GM19324 (cell line): ENCODE data around the gene CD4.
A peak's percentile ranks its signal among the peaks of the same experiment; 100 is the strongest.

Experiments used
- ATAC-seq: cut with Tn5 transposase; IDR thresholded peaks from one replicate; pipeline ENCODE4 v1.9.1; 2021; ENCODE audit warnings: mild to moderate bottlenecking, moderate library complexity; ENCODE audit not compliant: unreplicated experiment, low FRiP score

The CD4 gene

DNA sequence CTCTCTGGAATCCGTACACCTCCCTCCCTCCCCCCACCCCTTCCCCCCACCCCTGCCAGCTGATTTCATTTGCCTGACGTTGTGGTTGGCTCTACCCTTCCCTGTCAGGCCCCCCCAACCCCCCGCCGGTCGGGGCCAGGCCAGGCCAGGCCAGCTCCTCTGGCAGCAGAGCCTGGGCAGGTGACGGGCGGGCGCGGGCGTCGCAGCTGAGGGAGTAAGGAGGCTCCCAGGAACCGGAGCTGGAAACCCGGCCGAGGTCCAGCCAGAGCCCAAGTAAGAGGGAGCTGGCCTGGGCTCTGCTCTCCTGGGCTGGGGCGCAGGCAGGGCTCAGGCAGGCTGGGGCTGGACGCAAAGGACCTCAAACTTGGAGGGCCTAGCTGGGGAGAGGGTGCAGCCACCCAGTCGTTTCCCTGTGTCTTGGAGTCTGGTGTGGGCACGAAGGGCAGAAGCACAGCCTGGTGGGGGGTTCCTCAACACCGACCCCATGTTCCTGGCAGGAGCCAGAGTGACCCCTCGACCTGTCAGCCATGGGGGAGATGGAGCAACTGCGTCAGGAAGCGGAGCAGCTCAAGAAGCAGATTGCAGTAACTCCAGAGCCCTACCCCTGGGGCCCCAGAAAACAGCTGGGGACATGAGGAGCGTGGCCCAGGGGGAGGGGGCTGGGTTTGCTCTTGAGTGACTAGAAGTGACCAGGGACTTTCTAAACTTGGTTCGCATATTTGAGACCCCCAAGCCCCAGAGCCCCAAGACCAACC is 51.6 kb downstream of the CD4 start, which contains the start of gene GNB3:
GNB3 (plus strand) TSS at position 165 of the 755 bp plus-strand sequence; CDS start at position 528, 363 bp downstream.
- no peak for ATAC-seq

DNA sequence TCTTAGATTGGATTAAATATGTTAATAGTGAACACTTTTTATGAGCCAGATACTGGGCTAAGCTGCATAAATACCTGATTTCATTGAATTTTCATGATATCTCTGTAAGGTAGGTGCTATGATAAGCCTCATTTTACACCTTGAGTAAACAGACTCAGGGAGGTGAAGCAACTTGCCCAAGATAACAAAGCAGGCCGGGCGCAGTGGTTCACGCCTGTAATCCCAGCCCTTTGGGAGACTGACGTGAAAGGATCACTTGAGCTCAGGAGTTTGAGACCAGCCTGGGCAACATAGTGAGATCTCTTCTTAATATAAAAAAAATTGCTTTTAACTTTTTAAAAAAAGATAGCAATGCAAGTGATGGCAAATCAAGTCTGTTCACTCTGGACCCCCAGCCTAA is 52.7 kb downstream of the CD4 start:
- no peak for ATAC-seq

DNA sequence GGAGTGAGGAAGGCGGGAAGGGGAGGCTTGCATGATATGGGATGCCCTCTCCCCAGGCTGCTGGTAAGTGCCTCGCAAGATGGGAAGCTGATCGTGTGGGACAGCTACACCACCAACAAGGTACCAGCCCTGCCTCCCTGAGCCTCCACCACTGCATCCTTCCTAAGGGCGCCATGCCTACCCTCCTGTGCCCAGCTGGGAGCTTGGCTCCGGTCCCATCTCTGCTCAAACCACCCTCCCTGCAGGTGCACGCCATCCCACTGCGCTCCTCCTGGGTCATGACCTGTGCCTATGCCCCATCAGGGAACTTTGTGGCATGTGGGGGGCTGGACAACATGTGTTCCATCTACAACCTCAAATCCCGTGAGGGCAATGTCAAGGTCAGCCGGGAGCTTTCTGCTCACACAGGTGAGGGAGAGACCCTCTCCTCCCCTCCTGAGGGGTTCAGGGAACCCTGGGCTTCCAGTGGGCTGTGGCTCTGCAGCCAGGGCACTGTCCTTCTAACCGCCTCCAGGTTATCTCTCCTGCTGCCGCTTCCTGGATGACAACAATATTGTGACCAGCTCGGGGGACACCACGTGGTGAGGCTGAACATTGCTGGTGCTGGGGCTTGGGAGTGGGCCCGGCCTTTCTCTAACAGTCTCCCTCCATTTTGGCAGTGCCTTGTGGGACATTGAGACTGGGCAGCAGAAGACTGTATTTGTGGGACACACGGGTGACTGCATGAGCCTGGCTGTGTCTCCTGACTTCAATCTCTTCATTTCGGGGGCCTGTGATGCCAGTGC is 54.0 kb downstream of the CD4 start:
- ATAC-seq, result no peak

DNA sequence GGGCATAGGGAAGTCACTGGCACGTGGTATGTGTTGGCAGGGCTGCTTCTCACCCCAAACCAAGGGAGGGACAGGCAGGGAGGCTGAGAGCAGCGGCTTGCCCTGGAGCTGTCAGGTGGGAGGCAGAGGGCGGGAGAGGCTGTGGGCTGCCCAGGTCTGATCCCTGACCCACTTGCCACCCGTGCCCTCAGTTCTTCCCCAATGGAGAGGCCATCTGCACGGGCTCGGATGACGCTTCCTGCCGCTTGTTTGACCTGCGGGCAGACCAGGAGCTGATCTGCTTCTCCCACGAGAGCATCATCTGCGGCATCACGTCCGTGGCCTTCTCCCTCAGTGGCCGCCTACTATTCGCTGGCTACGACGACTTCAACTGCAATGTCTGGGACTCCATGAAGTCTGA is 56.1 kb downstream of the CD4 start:
- no peak for ATAC-seq

DNA sequence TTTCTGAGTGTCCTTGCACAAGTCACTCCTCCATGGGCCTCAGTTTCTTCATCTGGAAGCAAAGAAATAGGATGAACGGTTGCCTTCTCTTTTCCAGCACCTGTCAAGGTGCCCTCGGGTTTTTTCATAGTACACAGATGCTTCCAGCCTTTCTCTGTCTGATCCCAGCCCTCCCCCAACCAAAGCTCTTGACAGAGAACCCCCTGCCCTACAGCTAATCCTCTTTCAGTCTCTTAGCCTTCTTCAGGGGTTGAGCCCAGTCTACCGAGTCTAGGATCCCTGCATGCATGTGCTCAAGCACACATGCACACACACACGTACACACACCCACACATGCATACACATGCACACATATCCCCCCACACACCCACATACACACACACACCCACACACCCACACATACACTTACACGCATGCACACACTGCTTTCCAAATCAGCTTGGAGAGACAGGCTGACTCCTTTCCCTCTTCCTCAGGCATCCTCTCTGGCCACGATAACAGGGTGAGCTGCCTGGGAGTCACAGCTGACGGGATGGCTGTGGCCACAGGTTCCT is 57.1 kb downstream of the CD4 start:
- ATAC-seq, result no peak

DNA sequence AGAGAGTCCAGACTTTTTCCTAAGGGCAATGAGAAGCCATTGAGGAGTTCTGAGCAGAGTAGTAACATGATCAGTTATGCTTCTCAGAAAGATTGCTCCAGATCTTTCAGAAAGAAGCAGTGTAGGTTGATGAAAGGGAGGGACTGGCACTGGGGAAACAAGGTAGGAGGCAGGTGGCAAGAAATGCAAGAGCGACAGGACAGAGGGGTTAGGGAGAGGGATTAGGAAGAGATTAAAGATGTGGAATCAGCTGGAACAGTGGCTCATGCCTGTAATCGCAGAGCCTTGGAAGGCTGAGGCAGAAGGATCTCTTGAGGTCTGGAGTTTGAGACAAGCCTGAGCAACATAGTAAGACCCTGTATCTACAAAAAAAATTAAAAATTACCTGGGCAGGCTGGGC is 58.3 kb downstream of the CD4 start:
- ATAC-seq, result no peak

DNA sequence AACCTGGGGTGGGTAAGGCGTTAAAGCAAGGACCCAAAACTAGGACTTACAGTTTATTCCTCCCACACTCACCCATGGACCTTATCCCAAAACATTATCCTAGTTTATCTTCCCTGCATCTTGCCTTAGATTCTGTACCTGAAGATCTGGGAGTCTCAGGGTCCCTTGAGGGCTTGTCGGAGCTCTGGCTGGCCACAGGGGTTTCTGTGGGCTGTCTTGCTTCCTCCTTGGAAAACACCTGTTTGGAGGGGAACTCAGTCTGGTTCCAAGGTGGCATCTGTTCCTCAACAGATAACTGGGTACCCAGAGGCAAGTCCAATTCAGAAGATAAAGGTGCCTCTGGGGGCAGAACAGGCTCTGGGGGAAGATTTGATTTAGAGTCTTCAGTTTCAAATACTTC is 60.1 kb downstream of the CD4 start:
- ATAC-seq, result no peak

DNA sequence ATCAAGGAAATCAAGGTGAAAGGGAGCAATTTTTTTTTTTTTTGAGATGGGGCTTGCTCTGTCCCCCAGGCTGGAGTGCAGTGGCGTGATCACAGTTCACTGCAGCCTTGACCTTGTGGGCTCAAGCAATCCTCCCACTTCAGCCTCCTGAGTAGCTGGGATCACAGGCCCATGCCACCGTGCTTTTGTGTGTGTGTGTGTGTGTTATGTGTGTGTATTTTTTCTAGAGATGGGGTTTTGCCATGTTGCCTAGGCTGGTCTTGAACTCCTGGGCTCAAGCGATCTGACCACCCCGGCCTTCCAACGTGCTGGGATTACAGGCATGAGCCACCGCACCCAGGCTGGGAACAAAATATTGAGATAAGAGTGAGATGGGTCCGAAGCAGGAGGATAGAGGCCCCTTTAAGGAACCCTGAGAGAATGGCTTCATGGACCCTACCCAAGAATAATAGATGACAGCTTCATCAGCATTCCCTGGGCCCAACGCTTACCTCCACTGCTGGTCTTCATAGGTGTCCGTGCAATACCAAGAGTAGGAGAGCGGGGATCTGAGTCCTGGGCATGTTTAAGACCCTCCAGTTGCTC is 60.7 kb downstream of the CD4 start:
- no peak for ATAC-seq

DNA sequence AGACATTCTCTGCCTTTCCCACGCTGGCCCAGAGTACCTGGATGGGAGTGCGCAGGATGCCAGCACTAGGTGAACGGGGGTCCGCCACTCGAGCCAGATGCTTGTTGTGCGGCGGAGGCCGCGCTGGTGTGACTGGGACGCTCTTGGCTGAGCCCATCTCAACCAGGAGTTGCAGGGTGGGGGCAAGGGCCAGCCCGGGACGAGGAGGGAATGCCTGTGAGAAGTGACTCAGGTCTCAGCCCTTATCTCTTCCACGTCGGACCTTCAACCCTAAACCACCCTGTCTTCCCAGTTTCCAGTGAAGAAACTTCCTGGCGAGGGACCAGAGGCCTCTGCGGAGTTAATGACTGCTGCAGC is 61.4 kb downstream of the CD4 start:
- no peak for ATAC-seq

DNA sequence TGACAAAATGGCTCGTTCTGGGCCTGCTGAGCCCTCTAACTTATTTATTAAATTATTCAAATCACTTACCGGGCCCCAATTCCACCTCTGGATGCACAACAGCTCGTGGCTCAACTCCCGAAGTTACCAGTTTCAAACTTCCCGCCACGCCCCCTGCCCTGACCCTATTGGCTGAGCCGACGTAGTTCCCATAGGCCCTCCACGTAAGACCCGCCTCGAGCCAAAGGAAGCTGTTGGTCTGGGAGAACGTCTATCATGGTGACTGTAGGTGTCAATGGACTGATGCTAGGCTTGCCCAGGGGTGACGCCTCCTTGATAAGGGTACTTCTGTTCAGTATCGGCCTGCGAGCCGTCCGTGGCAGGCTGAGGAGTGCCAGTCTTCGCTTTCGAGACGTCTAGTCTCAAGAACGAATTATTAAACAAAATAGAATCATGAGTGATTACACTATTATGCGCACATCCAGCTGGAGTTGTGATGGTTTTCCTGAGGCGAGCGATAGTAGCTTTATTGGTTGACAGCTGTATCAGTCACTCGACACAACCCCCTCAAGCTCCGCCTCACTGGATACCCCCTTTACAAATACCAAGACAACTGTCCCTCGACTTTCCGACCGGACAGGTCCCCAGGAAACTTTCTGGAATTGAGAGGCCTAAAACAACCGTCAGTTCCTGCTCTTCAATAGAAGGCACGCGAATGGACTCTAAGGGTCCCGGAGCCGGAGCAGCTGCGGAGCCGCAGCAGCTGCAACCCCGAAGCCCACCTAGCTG is 62.0 kb downstream of the CD4 start, which contains the start of gene CDCA3:
CDCA3 (minus strand) TSS at position 134 of the 768 bp plus-strand sequence. CDS start 334 bp downstream, outside the sequence.
- peak; percentile 48 for ATAC-seq

DNA sequence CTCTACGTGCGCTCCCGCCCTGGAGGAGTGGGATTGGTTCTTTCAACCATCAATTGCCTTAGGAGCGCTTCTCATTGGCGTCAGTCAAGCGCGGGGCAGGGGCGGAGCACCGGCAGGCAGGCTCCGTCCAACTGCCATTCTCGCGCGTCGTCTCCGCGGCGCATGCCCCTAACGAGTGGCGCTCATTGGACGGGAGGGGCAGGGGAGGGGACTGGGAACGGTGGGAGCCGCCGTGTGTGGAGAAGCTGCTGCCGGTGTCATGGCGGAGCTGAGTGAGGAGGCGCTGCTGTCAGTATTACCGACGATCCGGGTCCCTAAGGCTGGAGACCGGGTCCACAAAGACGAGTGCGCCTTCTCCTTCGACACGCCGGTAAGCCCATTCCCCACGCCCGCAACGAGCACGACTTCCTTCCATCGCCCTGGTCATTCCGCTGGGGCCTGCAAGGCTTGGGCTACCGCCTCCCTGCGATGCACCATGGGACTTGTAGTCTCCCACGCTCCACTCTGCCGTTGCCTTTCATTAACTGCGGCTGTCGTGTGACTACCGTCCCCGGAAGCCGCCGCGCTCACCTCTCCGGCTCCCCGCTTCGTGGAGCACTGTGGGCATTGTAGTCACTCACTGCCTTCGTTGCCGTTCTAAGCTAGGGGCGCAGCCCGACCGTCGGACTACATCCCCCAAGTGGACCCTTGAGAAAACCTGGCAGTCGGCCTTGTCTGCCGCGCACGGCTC is 62.8 kb downstream of the CD4 start, which contains the start of gene USP5:
USP5 (plus strand) TSS at position 230 of the 730 bp plus-strand sequence; CDS start at position 260, 30 bp downstream.
- peak; percentile 81 for ATAC-seq

DNA sequence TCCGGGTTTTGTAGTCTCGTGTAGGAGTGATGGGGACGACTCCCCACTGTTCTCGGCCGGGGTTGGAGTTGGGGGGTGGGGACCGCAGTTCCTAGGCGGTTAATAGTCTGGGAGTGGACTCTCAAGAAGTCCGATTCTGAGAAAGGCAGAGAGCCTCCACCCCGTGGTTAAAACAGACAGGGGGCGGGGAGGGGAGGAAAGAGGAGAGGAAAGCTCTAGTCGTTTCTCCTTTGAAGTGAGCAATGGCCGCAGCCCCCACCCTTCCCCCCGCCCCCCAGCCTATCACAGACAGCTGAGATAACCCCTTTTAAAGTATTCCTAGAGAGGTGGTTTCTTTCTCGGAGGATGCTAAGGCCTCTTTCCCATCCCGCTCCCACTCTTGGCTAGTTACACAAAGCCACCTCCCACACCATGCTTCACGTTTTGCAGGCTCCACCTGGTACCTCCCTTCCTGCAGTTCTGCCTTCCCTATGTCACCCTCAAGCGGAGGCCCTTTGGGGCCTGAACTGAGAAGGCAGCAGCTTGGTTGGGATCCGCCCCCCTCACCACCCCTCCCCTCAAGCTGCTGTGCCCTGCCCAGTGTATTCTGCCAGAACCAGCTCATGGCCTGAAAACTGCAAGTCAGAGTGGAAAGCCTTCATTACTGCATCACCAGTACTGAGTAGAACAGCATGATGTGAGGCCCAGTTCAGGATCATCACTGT is 63.5 kb downstream of the CD4 start:
- ATAC-seq, result no peak

DNA sequence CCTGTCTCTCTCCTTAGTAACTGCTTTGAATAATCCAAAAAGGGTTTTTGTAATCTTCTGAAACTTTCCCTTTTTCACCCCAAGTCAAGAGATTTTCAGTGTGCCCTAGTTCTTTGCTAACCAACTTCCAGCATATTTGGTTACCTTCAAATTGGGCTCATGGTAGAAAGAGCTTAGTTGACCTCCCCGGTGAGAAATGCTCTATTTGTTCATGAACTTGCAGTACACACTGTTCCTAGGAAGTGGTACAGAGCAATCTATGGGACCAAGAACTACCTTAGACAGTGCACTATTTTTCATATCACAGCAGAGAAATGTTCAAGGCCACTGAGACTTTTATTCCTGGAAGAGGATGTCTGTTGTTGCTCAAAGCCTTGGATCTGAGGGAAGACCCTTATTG is 64.3 kb downstream of the CD4 start:
- no peak for ATAC-seq

DNA sequence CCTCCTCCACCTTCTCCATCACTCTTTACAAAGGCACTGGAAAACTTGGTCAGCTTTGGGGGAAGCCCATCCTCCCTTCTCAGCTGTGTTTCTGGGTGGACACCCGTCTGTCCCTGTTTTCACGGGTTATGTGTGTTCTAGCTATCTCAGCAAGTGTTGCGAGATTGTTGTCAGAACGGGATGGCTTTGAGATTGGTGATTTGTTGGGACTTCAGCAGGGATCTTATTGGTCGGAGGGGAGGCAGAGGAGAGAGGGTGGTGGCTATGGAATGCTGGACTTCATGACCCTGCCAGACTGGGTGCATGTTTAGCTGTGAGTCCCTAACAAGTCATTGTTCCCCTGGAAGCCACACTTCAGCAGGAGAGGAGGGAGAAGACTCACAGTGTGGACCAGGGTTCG is 64.7 kb downstream of the CD4 start:
- ATAC-seq, result no peak

DNA sequence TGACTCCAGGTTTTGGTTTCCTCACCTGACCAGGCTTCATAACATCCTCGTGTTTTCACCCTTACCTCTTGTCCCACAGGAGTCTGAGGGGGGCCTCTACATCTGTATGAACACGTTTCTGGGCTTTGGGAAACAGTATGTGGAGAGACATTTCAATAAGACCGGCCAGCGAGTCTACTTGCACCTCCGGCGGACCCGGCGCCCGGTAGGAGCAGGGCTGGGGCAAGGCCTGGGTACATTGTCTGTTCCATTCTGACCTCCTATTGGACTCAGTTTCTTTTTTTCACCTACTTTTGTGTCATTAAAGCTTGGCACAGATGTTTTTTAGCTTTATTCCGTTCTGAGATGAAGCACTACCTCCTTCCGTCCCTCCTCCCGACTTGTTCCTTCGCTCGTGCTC is 66.0 kb downstream of the CD4 start:
- ATAC-seq, result no peak

DNA sequence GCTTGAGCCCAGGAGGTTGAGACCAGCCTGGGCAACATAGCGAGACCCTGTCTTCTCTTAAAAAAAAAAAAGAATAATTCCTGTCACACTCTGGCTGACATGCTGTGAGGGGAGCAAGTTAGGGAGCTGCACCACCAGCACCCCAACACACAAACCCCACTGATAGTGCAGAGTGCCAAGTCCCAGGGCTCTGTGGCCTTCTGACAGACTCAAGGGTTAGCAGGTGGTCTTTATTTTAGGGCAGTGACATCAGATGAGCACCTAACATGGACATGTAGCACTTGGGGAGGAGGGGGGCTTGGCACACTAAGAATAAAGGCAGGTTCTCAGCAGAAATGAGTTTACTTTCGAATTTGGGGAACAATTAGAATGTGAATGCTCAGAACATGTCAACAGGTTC is 69.5 kb downstream of the CD4 start:
- ATAC-seq, result no peak

DNA sequence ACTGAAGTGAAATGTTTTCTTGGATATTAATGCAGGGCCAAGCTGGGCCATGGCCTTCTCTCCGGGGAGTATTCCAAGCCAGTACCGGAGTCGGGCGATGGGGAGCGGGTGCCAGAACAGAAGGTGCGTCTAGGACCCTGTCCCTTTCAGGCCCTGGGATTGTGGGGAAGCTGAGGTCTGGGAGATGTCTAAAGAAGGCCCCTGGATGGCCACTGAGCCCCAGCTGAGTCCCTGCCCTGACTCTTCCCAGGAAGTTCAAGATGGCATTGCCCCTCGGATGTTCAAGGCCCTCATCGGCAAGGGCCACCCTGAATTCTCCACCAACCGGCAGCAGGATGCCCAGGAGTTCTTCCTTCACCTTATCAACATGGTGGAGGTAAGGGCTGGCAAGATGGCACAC is 70.8 kb downstream of the CD4 start:
- ATAC-seq, result no peak

DNA sequence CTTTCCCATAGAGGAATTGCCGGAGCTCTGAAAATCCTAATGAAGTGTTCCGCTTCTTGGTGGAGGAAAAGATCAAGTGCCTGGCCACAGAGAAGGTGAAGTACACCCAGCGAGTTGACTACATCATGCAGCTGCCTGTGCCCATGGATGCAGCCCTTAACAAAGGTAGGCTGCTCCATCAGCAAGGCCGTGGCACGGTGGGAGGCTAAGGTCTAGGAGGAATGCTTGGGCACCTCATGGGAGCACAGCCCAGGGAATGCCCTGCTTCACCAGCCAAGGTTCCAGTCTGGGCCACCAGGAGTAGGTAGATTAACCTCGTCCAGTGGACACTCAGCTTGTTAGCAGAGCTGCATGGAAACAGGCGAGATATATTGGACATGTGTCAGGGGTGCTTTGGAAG is 71.6 kb downstream of the CD4 start:
- no peak for ATAC-seq

DNA sequence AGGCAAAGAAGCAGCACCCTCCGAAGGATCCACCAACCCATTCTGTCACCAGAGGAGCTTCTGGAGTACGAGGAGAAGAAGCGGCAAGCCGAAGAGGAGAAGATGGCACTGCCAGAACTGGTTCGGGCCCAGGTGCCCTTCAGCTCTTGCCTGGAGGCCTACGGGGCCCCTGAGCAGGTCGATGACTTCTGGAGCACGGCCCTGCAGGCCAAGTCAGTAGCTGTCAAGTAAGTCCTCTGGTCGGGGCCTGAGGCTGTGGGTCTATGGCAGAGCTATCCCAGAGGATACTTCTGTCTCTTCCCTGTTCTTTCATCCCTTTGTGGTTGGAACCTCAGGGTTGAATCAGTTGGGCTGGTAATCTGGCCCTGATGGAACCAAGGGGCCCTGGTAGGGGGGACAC is 72.1 kb downstream of the CD4 start:
- ATAC-seq, result no peak
